HG03432 (cell line): ENCODE results near the gene SNX30.

Experiments used
- ATAC-seq: cut with Tn5 transposase; IDR thresholded peaks from one replicate; pipeline ENCODE4 v1.9.1; 2021; ENCODE audit warnings: mild to moderate bottlenecking, moderate library complexity; ENCODE audit not compliant: unreplicated experiment

The SNX30 gene

GRCh38 chr9:112819635-112820496 lies 69.3 kb downstream of the SNX30 start:
- peak; percentile 61 for ATAC-seq

DNA sequence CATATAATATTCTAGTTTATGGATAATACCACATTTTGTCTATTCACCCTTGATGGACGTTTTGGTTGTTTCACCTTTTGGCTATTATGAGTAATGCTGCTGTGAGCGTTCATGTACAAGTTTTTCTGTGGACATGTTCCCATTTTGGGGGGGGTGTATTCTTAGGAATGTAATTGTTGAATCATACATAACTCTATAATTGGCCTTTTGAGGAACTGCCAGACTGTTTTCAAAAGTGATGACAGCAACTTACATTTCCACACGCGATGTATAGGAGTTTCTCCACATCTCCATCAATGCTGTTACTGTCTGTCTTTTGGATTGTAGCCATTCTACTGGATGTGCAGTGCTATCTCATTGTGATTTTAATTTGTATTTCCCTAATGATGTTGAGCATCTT lies 70.3 kb downstream of the SNX30 start:
- no peak for ATAC-seq

- ATAC-seq = no peak
Observed at GRCh38 chr9:112822618-112823017, 72.1 kb downstream of the SNX30 start.

- no peak for ATAC-seq
Observed at GRCh38 chr9:112823257-112823656, 72.7 kb downstream of the SNX30 start.

DNA sequence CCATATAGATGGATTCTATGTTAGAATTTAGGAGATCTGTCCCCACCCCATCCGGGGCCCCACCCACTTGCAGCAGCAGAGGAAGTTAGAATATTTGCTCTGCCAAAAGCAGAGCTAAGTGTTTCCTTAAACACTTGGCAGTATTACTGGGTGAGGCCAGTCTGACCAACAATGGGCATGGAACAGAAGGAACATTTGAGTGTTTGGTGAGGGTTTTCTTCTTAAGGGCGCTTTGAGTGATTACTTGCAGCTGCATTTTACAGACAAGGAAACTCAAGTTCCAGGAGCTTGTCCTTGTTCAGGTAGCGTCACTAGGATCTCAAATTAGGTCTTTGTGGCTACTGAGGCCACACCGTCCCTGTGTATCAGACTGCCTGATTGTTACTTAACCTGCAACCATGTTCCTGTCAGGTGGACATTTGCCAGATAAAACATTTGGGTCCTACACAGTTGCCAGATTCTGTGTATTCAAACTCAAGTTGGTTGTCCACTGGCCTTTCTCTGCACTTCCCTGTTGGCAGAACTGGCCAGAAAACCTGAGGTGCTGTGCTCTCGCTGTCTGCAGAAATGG lies 80.8 kb downstream of the SNX30 start:
- no peak for ATAC-seq

GRCh38 chr9:112831969-112832368 lies 81.4 kb downstream of the SNX30 start:
- ATAC-seq = no peak

GRCh38 chr9:112833081-112833480 lies 82.5 kb downstream of the SNX30 start:
- no peak for ATAC-seq

DNA sequence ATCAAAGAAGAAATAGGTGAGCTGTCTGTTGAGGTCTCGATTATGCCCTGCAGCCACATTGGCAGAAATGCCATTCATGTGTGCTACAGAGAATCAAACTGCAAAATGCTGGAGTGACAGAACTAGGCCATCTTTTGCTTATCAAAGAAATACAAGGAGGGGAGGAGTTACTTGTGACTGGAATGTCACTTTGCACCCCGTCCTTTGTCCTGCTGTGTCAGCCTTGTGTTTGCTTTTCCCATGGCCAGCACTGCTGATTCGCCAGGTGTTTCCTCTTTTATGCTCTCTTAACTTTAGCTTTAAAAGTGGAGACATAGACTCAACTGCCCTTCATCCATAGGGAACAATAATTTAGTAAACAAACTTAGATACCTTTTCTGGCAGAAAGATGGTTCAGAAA lies 85.8 kb downstream of the SNX30 start:
- no peak for ATAC-seq

GRCh38 chr9:112838342-112838741 lies 87.8 kb downstream of the SNX30 start:
- no peak for ATAC-seq

DNA sequence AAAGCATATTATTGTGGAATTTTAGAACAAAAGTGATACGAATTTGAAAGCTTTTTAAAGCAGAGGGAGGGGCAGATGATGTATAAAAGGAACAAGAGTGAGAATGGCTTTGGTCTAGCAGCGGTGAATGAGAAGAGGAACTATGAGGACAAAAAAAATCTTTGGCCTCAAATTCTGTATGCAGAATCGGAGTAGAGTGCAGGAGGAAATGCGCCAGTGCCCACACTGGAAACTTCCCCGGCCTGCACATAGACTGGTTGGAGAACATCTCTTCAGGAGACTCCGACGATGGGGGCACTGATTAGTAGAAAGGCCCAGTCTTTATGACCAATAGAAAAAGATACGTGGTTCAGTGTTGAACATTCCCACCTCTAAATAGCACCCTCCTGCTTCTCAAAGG lies 88.8 kb downstream of the SNX30 start:
- ATAC-seq = no peak

GRCh38 chr9:112841261-112841660 lies 90.7 kb downstream of the SNX30 start:
- ATAC-seq = no peak

- ATAC-seq = no peak
Observed at GRCh38 chr9:112842555-112842954, 92.0 kb downstream of the SNX30 start.

- peak; percentile 86 for ATAC-seq
Observed at GRCh38 chr9:112844771-112845542, 94.4 kb downstream of the SNX30 start.

- ATAC-seq = no peak
Observed at GRCh38 chr9:112846528-112847488, 96.2 kb downstream of the SNX30 start.

DNA sequence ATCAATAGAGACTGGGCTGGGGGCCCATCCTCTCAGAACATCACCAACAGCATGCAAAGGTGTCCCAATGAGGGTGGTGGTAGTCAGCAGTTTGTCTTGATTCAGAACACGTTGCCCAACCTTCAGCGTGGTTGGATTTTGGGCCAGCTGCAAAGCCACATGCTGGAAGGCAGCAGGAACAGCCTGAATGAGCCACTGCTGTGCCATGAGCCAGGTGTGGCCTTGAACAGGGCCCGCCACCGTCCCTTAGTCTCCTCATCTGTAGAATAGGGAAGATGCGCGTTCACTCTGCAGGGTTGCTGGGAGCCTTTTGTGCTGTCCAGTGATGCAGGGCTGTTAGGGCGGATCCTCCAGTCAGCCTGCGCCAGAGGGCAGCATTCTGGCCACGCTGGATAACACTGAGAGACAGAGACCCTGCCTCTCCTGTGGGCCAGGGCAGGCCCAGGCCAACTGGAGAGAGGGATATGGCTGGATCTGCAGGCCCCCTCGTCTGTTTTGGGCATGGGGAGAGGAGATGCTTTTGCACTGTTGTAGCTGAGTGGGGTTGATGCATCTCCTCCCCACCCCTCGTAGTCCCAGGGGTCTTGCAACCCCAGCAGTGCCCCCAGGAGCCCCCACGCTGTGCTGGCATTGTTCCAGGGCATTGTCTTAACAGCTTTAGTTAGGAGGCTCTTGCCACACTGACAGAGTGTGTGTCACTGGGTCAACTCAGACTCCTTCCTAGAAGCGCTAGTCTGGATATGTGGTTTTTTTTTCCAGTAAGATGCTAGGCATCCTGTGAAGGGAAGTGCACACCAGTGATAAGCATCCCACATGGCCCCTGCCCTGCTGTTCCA lies 98.0 kb downstream of the SNX30 start:
- no peak for ATAC-seq

DNA sequence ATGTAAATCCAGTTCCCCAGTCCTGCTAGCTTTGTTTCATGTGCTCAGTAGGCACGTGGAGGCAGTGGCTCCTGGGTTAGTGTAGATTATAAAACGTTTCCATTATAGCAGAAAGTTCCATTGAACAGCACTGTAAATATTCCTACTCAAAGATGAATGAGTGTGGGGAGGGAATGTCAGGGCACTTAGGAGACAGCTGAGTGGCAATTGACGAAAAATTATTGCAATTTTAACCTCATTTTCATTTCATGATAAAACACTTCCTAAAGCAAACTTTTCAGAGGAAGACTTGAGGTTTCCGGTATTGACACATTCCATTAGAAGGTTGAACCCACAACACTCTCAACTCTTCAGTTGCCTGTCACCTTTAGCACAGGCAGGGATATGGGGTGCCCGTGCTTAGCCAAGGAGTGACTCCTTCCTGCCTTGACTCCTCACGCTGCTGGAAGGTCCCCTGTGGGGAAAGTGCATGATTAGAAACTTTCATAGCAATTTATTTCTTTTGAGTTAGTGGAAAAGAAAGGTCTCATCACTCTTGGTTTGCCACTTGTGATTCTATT lies 98.9 kb downstream of the SNX30 start:
- ATAC-seq = no peak

DNA sequence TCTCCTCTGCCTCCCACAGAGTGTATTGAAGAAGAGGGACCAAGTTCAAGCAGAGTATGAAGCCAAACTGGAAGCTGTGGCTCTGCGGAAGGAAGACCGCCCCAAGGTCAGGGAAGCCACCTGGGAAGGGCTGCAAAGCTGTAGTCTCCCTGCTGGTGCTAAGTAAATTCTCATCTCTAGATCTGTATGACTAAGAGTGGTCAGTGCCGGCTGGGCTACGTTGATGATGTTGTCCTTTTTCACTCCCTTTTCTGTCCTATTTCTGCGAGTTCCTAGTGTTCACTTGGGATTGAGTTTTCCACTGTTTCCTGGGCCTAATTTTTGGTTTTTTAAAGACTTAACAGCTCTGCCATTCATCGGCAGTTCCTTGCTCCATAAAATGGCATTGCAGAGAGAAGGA lies 100.3 kb downstream of the SNX30 start:
- ATAC-seq = no peak

- ATAC-seq = no peak
Observed at GRCh38 chr9:112852741-112853504, 102.4 kb downstream of the SNX30 start.
